Neural cell (in vitro differentiated cells): ENCODE measurements around the gene RPS6KA2. TPM values are rescaled to one million over a fixed set of nuclear protein-coding genes. Genes with fewer than 3 reads are reported as not detected.

Experiments
- H2AFZ ChIP-seq: fragments of 200-600, 300-800 bp; sonication (generic), shearing (Covaris generic); 2 replicates; pipeline ENCODE4 v1.6.0; 2014; ENCODE audit warnings: low read depth, mild to moderate bottlenecking, antibody characterized with exemption, low read length, moderate library complexity
- H3F3A ChIP-seq: fragments of 200-600 bp; shearing (Covaris generic); 2 replicates; pipeline ENCODE4 v1.6.1; 2016; ENCODE audit warnings: mild to moderate bottlenecking, moderate library complexity, mixed read lengths, antibody characterized with exemption, low read length; ENCODE audit not compliant: insufficient read depth, poor library complexity, severe bottlenecking
- H3K27ac ChIP-seq: fragments of 200-600, 300-800 bp; sonication (generic), shearing (Covaris generic); 2 replicates; pipeline ENCODE4 v1.5.1; 2014; ENCODE audit warnings: mild to moderate bottlenecking, low read length, moderate library complexity
- H3K27me3 ChIP-seq: fragments of 300-800, 200-600 bp; sonication (generic), shearing (Covaris generic); 2 replicates; pipeline ENCODE4 v1.6.0; 2014; ENCODE audit warnings: mild to moderate bottlenecking, low read depth, low read length, moderate library complexity; ENCODE audit not compliant: insufficient read depth
- H3K36me3 ChIP-seq: fragments of 300-800, 200-600 bp; sonication (generic), shearing (Covaris generic); 2 replicates; pipeline ENCODE4 v1.5.1; 2014; ENCODE audit warnings: mild to moderate bottlenecking, antibody characterized with exemption, low read length, moderate library complexity; ENCODE audit not compliant: insufficient read depth
- H3K4me2 ChIP-seq: fragments of 300-800, 200-600 bp; sonication (generic), shearing (Covaris generic); 2 replicates; pipeline ENCODE4 v1.6.0; 2014; ENCODE audit warnings: mild to moderate bottlenecking, low read length
- H3K4me3 ChIP-seq: fragments of 300-800, 200-600 bp; sonication (generic), shearing (Covaris generic); 2 replicates; pipeline ENCODE4 v1.5.1; 2014; ENCODE audit warnings: mild to moderate bottlenecking, low read length, moderate library complexity
- H3K79me2 ChIP-seq: fragments of 200-600 bp; shearing (Covaris generic); replicated peaks from 2 replicates; pipeline ENCODE4 v1.6.0; 2014; ENCODE audit warnings: mild to moderate bottlenecking, low read length, moderate library complexity; ENCODE audit not compliant: insufficient read depth
- H3K9ac ChIP-seq: fragments of 300-800, 200-600 bp; sonication (generic), shearing (Covaris generic); 2 replicates; pipeline ENCODE4 v1.6.1; 2016; ENCODE audit warnings: mild to moderate bottlenecking, low read length, mixed read lengths
- H3K9me2 ChIP-seq: fragments of 200-600 bp; shearing (Covaris generic); 2 replicates; pipeline ENCODE4 v1.6.1; 2016; ENCODE audit warnings: mild to moderate bottlenecking, low read length, mixed read lengths; ENCODE audit not compliant: insufficient read depth
- H3K9me3 ChIP-seq: fragments of 200-600, 300-800 bp; sonication (generic), shearing (Covaris generic); 2 replicates; pipeline ENCODE4 v1.6.1; 2016; ENCODE audit warnings: mild to moderate bottlenecking, mixed run types, low read length, moderate library complexity, mixed read lengths
- H4K20me1 ChIP-seq: fragments of 200-600 bp; shearing (Covaris generic); 2 replicates; pipeline ENCODE4 v1.6.1; 2016; ENCODE audit warnings: mild to moderate bottlenecking, mixed run types; ENCODE audit not compliant: insufficient read depth
- CTCF ChIP-seq: fragments of 450-650 bp; IDR thresholded peaks from 2 replicates; pipeline ENCODE4 v1.5.1; 2014; ENCODE audit warnings: antibody characterized with exemption, mild to moderate bottlenecking, moderate library complexity; ENCODE audit not compliant: poor library complexity, severe bottlenecking
- EP300 ChIP-seq: fragments of 450-650 bp; conservative IDR thresholded peaks from 2 replicates; pipeline ENCODE4 v1.6.1; 2014; ENCODE audit warnings: antibody characterized with exemption, mild to moderate bottlenecking, moderate library complexity; ENCODE audit not compliant: poor library complexity, severe bottlenecking
- EZH2 ChIP-seq: fragments of 200-600, 300-800 bp; shearing (Covaris generic), sonication (generic); IDR thresholded peaks from 2 replicates; pipeline ENCODE4 v1.6.1; 2014; ENCODE audit warnings: antibody characterized with exemption, low read length, borderline replicate concordance, mild to moderate bottlenecking; ENCODE audit not compliant: insufficient read depth, poor library complexity, severe bottlenecking
- MXI1 ChIP-seq: fragments of 450-650 bp; conservative IDR thresholded peaks from 2 replicates; pipeline ENCODE4 v1.6.1; 2014; ENCODE audit warnings: antibody characterized with exemption, mild to moderate bottlenecking; ENCODE audit not compliant: poor library complexity, severe bottlenecking
- POLR2AphosphoS5 ChIP-seq: IDR thresholded peaks from 2 replicates; pipeline ENCODE4 v1.6.1; 2012
- RAD21 ChIP-seq: fragments of 450-650 bp; conservative IDR thresholded peaks from 2 replicates; pipeline ENCODE4 v1.6.1; 2014; ENCODE audit warnings: antibody characterized with exemption, mild to moderate bottlenecking, moderate library complexity
- REST ChIP-seq: IDR thresholded peaks from 2 replicates; pipeline ENCODE4 v1.6.1; 2012; ENCODE audit warnings: borderline replicate concordance
- SMC3 ChIP-seq: fragments of 450-650 bp; conservative IDR thresholded peaks from 2 replicates; pipeline ENCODE4 v1.6.1; 2014; ENCODE audit warnings: antibody characterized with exemption, mild to moderate bottlenecking, moderate library complexity; ENCODE audit not compliant: poor library complexity
- polyA plus RNA-seq: library from polyadenylated mRNA; depleted of rRNA; stranded (reverse); fragments of >200 nt; gene quantifications from 2 replicates; pipeline ENCODE4 v1.2.3, GENCODE V29; 2014

Gene RPS6KA2
- polyA plus RNA-seq, 1 donor from 2014 or later, result 34.3 TPM

- no peak for TF ChIP-seq RAD21
- no peak for TF ChIP-seq REST
- TF ChIP-seq CTCF, result no peak
- no peak for TF ChIP-seq SMC3
- H3K36me3 ChIP-seq, result no peaks in the 10 kb centered on the region
- no peak overlapping the region for H2AFZ ChIP-seq
- no peaks in the 10 kb centered on the region for H4K20me1 ChIP-seq
- H3K4me2 ChIP-seq, result no peak overlapping the region
- H3F3A ChIP-seq, result no peaks in the 10 kb centered on the region
- H3K9me2 ChIP-seq, result no peaks in the 10 kb centered on the region
- no peak overlapping the region for H3K4me3 ChIP-seq
- H3K79me2 ChIP-seq, result no peaks in the 10 kb centered on the region
- H3K9ac ChIP-seq, result no peak overlapping the region
- H3K9me3 ChIP-seq, result no peaks in the 10 kb centered on the region
- H3K27ac ChIP-seq, result no peak overlapping the region
- no peaks in the 10 kb centered on the region for H3K27me3 ChIP-seq
These were observed 32.5 kb upstream of the RPS6KA2 start for GRCh38 chr6:166659581-166659980.

- H3K9me3 ChIP-seq, result no peaks in the 10 kb centered on the region
- H4K20me1 ChIP-seq, result no peaks in the 10 kb centered on the region
- H3K79me2 ChIP-seq, result no peaks in the 10 kb centered on the region
- no peak overlapping the region for H2AFZ ChIP-seq
- H3K36me3 ChIP-seq, result no peaks in the 10 kb centered on the region
- no peak overlapping the region for H3K27ac ChIP-seq
- no peak overlapping the region for H3K9ac ChIP-seq
- no peak for TF ChIP-seq MXI1
- TF ChIP-seq POLR2AphosphoS5, result no peak
- no peak for TF ChIP-seq RAD21
- no peak for TF ChIP-seq EZH2
- TF ChIP-seq EP300, result no peak
- TF ChIP-seq REST, result no peak
- TF ChIP-seq SMC3, result no peak
- H3K4me3 ChIP-seq, result no peak overlapping the region
- no peaks in the 10 kb centered on the region for H3K9me2 ChIP-seq
- no peaks in the 10 kb centered on the region for H3F3A ChIP-seq
- H3K4me2 ChIP-seq, result no peak overlapping the region
- no peaks in the 10 kb centered on the region for H3K27me3 ChIP-seq
These were observed 31.7 kb upstream of the RPS6KA2 start for GRCh38 chr6:166658792-166659150.
